NT2/D1 (cell line): ENCODE results near the gene SGK2.
A peak's percentile ranks its signal among the peaks of the same experiment; 100 is the strongest.

Experiments used
- DNase-seq: peaks from one replicate; pipeline ENCODE4 v3.0.0-alpha.2; 2011; ENCODE audit warnings: low read depth, low spot score
- H3K27me3 ChIP-seq: 2 replicates; pipeline ENCODE4 v1.6.0; 2011; ENCODE audit warnings: mild to moderate bottlenecking; ENCODE audit not compliant: insufficient read length, insufficient read depth
- H3K36me3 ChIP-seq: 2 replicates; pipeline ENCODE4 v1.6.1; 2011; ENCODE audit warnings: mild to moderate bottlenecking, low read length, mixed read lengths; ENCODE audit not compliant: insufficient read depth, insufficient read length
- H3K4me1 ChIP-seq: 2 replicates; pipeline ENCODE4 v1.5.1; 2011; ENCODE audit not compliant: insufficient read depth, insufficient read length
- H3K4me3 ChIP-seq: 2 replicates; pipeline ENCODE4 v1.5.1; 2011; ENCODE audit warnings: low read depth; ENCODE audit not compliant: insufficient read length
- H3K9ac ChIP-seq: 2 replicates; pipeline ENCODE4 v1.6.0; 2011; ENCODE audit warnings: low read depth; ENCODE audit not compliant: insufficient read length
- H3K9me3 ChIP-seq: 2 replicates; pipeline ENCODE4 v1.5.1; 2011; ENCODE audit warnings: mild to moderate bottlenecking, low read length; ENCODE audit not compliant: insufficient read depth
- SUZ12 ChIP-seq: IDR thresholded peaks from 2 replicates; pipeline ENCODE4 v1.6.1; 2011; ENCODE audit not compliant: insufficient read length, insufficient read depth; ENCODE audit errors: extremely low read depth
- YY1 ChIP-seq: IDR thresholded peaks from 2 replicates; pipeline ENCODE4 v1.6.1; 2011; ENCODE audit not compliant: insufficient read length, insufficient read depth
- ZNF274 ChIP-seq: IDR thresholded peaks from 2 replicates; pipeline ENCODE4 v1.6.1; 2011; ENCODE audit warnings: mild to moderate bottlenecking, low read depth, low read length

SGK2 gene

DNA sequence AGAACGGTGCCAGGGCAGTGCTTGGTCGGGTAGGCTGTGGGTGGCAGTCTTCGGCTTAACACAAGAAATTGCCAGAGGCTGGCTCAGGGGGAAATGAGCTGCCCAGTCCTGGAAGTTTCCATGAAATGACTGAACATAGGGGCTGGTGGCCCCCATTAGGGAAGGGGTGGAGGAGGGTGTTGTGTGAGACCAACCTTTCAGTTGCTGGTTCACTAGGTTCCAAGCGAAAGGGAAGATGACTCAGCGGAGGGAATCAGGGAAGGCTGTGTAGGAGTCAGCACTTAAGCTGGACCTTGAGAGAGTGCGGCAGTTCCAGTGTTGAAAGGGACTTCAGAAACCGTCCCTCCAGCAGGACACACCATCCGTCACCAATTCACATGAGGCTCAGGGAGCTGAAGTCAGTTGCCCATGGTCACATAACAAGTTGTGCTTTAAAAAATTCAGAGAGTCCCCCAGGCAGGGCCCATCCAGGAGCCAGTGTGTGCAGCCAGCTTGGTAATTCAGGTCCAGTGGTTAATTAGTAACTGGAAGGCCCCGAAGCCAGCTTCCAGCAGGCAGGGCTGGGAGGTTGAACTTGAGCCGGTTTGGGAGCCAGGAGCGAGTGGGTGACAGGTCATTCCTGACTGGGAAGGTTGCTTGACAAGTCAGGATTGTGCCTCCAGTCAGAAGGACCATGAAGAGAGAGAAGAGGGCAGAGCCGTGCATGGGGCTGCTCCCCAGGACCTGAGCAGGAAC is at the start of gene SGK2:
Gene SGK2, plus strand, starts transcription at position 616 of the 735 bp plus-strand sequence. CDS start 7,469 bp downstream, outside the sequence.
- Histone ChIP-seq H3K27me3 (no peaks in the 10 kb centered on the region), H3K36me3 (no peaks in the 10 kb centered on the region), H3K4me1 (peaks cover 6% of the 10 kb centered on the region), H3K9ac (no peak within 1 kb of the TSS), H3K4me3 (no peak within 1 kb of the TSS), H3K9me3 (no peaks in the 10 kb centered on the region)
- TF ChIP-seq YY1 (no peak), SUZ12 (no peak), ZNF274 (no peak)
- no peak for DNase-seq

DNA sequence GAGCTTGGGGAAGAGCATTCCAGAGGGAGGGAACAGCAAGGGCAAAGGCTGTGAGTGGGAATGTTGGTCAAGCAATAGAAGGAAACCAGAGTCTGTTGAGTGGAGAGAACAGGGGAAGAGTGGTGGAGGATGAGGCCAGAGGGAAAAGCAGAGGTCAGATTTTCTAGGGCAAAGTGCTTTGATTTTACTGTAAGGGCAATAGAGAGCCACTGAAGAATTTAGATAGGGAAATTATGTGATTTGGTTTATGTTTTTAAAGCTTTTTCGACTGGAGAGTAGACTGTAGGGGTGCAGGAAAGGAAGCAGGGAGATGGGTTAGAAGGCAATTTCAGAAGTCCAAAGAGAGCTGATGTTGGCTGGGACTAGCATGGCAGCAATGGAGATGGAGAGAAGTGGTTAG is 46.9 kb upstream of the SGK2 start:
- no peak overlapping the region for H3K4me3 ChIP-seq
- no peak overlapping the region for H3K9ac ChIP-seq
- H3K27me3 ChIP-seq, result peaks cover 6% of the 10 kb centered on the region
- no peaks in the 10 kb centered on the region for H3K9me3 ChIP-seq
- H3K4me1 ChIP-seq, result peaks cover 7% of the 10 kb centered on the region
- TF ChIP-seq YY1, result no peak
- no peak for TF ChIP-seq ZNF274
- no peak for TF ChIP-seq SUZ12
- peaks cover 11% of the 10 kb centered on the region for H3K36me3 ChIP-seq
- no peak for DNase-seq

DNA sequence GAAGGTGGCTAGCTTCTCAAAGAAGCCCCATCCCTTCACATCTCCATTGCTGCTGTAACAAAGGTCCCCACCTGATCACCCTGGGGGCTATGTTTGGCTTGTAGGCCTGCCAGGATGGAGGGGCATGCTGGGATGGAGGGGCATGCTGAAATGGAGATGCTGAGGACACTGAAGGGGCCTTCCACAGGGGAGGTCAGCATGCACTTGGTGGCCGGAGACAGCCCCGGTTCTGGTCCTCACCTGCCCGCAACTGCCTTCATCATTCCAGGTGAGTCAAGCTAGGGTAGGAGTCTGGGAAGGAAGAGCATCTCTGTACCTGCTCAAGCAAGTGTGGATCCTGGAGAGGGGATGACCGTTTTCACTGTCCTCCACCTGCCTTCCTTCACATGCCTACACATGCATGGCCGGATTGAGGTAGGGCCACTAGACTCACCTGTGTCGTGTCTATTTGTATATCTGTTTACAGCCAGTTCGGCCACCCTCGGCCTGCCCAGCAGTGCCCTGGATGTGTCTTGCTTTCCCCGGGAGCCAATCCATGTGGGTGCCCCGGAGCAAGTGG is 45.4 kb upstream of the SGK2 start:
- peaks cover 21% of the 10 kb centered on the region for H3K36me3 ChIP-seq
- peaks cover 7% of the 10 kb centered on the region for H3K4me1 ChIP-seq
- H3K9me3 ChIP-seq, result no peaks in the 10 kb centered on the region
- H3K4me3 ChIP-seq, result peak overlapping the region; percentile 90
- H3K27me3 ChIP-seq, result no peaks in the 10 kb centered on the region
- no peak for DNase-seq
- TF ChIP-seq YY1 (no peak), ZNF274 (no peak)
- H3K9ac ChIP-seq, result peak overlapping the region; percentile 58

DNA sequence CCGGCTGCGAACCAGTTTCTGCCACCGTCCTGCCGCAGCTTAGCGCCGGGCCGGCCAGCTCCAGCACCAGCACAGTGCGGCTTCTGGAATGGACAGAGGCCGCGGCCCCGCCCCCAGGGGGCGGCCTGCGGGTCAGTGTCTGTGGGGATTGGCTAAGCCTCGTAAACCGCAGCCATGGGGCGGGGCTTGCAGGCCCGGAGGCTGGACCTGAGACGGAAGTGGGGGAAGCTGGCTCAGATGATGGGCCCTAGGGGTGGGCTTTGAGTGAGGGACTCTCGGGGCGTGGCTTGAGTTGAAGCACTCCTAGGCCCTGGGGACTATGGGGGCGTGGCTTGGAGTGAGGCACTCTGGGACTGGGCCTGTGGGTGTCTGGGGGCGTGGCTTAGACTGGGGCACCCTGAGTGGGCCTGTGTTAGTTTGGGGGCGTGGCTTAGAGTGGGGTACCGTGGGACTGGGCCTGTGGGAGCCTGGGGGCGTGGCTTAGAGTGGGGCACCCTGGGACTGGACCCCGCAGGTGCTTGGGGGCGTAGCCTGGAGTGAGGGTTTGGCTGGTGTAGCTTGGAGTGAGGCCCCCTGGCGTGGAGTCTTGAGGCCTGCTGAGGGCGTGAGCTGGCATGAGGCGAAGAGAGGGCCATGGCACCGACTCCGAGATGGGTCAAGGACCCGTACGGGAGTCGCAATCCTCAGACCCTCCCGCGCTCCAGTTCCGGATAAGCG is 44.7 kb upstream of the SGK2 start:
- TF ChIP-seq SUZ12, result no peak
- no peak for TF ChIP-seq ZNF274
- TF ChIP-seq YY1, result no peak
- H3K4me1 ChIP-seq, result peaks cover 7% of the 10 kb centered on the region
- H3K36me3 ChIP-seq, result peaks cover 26% of the 10 kb centered on the region
- H3K27me3 ChIP-seq, result no peaks in the 10 kb centered on the region
- peak; percentile 100 for DNase-seq
- peak overlapping the region; percentile 90 for H3K4me3 ChIP-seq
- peak overlapping the region; percentile 93 for H3K9ac ChIP-seq
- no peaks in the 10 kb centered on the region for H3K9me3 ChIP-seq

DNA sequence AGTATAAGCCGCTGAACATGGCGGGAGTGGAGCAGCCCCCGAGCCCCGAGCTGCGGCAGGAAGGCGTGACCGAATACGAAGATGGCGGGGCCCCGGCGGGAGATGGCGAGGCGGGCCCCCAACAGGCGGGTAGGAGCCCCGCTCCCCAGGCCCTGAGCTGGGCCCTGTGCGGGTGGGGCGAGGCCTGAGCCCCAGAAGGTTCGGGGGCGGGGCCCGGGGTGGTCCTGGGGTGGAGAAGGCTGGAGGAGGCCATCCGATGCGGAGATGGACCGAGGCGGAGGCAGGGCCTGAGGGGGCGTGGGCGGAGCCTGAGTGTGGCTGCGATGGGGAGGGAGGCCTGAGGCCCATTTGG is 44.2 kb upstream of the SGK2 start:
- peak overlapping the region; percentile 93 for H3K9ac ChIP-seq
- no peaks in the 10 kb centered on the region for H3K27me3 ChIP-seq
- no peaks in the 10 kb centered on the region for H3K9me3 ChIP-seq
- no peak for DNase-seq
- TF ChIP-seq ZNF274 (no peak), YY1 (no peak)
- peaks cover 5% of the 10 kb centered on the region for H3K4me1 ChIP-seq
- peak overlapping the region; percentile 90 for H3K4me3 ChIP-seq
- H3K36me3 ChIP-seq, result peaks cover 29% of the 10 kb centered on the region

DNA sequence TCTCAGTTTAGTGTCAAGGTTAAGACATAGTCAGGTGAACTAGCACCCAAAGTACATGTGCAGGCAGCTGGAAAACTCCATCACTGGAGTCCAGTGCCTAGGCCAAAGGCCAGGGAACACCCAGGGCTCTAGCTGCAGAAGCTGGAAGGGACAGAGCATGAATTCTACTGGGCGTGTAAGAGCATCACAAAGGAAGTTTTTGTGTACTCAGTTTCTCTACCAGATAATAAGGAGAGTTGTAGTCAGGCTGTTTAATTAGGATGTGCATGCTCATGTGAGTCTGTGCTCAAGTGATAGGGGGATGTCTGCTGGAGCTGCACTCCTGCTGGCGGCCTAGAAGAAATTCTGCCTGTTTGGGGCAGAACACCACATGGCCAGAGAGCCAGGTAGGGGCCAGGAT is 43.2 kb upstream of the SGK2 start:
- DNase-seq, result no peak
- TF ChIP-seq YY1, result no peak
- no peak for TF ChIP-seq SUZ12
- TF ChIP-seq ZNF274, result no peak
- H3K4me3 ChIP-seq, result peak overlapping the region; percentile 90
- no peaks in the 10 kb centered on the region for H3K27me3 ChIP-seq
- no peaks in the 10 kb centered on the region for H3K9me3 ChIP-seq
- H3K9ac ChIP-seq, result peak overlapping the region; percentile 93
- H3K36me3 ChIP-seq, result peaks cover 29% of the 10 kb centered on the region
- peaks cover 5% of the 10 kb centered on the region for H3K4me1 ChIP-seq

DNA sequence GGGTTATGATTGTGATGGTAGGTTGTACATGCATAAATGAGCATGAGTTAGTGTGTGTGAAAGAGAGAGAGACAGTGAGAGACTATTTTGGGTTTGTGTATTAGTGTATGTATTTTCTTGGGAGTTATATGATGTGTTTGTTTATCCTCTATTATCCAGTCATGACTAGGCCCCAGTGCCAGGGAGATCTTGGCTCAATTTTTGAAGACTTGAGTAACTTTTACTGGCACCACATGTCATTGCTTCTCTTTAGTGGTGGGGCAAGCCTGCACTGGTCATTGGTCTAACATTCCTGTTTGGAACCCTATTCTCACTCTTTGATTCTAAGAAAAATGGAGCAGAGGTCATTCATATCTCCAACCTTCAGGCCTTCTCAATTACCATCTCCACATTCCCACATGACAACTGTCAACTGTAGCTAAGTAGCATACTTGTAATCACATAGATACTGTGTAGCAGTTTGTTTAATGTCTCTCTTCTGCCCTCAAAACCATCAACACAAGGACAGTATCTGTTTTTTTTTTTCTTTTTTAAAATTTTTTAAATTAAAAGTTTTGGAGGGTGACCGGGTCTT is 42.5 kb upstream of the SGK2 start:
- no peak for DNase-seq
- Histone ChIP-seq H3K27me3 (no peaks in the 10 kb centered on the region), H3K4me1 (peaks cover 5% of the 10 kb centered on the region), H3K9ac (no peak overlapping the region), H3K36me3 (peaks cover 29% of the 10 kb centered on the region), H3K9me3 (no peaks in the 10 kb centered on the region), H3K4me3 (no peak overlapping the region)
- TF ChIP-seq YY1, result no peak
